Gastrocnemius medialis (tissue), 4 donors: ENCODE measurements around the gene IFT52.

Experiments
- CTCF ChIP-seq, 5 experiments: fragments of 450-650 bp in 3 of 5; fragments of 200-600 bp in 2 of 5; sonication (generic) in 2 of 5; IDR thresholded peaks in 4 of 5; conservative IDR thresholded peaks in 1 of 5; 1 replicate in 4 of 5; 2 replicates in 1 of 5; pipeline ENCODE4 v1.5.1; 2016 to 2019; ENCODE audit warnings: antibody characterized with exemption in 5 of 5, mild to moderate bottlenecking in 3 of 5, moderate library complexity in 3 of 5
- POLR2A ChIP-seq, 2 donors: fragments of 450-650 bp; IDR thresholded peaks; one replicate each; pipeline ENCODE4 v1.6.1; 2017; ENCODE audit warnings: antibody characterized with exemption in 2 of 2, mild to moderate bottlenecking in 2 of 2, moderate library complexity in 2 of 2

- no peak for TF ChIP-seq CTCF (IDR thresholded peaks at IDR 0.05 in 4 of 5, conservative IDR thresholded peaks at IDR 0.05 in 1 of 5)
- no peak for TF ChIP-seq POLR2A (IDR thresholded peaks at IDR 0.05)
Measured at GRCh38 chr20:43603124-43603523, 12.4 kb downstream of the IFT52 start.
